ENCODE results near the gene CYP20A1.
A peak's percentile ranks its signal among the peaks of the same experiment; 100 is the strongest.
"Not testable (repeated sequence)": the region's sequence is repeated elsewhere in the genome, so short reads cannot be mapped to it uniquely, and the experiment has no call there.

Gene CYP20A1

GRCh38 chr2:203238704-203239526 is at the start of gene CYP20A1:
Gene CYP20A1, plus strand, starts transcription at chr2:203239018. Its CDS starts 45 bp downstream, at chr2:203239063.
- H3K27ac ChIP-seq, result peak within 1 kb of the TSS; percentile 91
- TF ChIP-seq ZFX (IDR thresholded peaks at IDR 0.05) (peak; percentile 87), CTCF (conservative IDR thresholded peaks at IDR 0.05) (peak; percentile 32)

GRCh38 chr2:203190547-203190946 is 48.3 kb upstream of the CYP20A1 start:
- H3K27ac ChIP-seq, result not testable (repeated sequence)

- H3K27ac ChIP-seq, result not testable (repeated sequence)
These were observed 47.8 kb upstream of the CYP20A1 start for GRCh38 chr2:203191026-203191425.

- TF ChIP-seq ZFX (IDR thresholded peaks at IDR 0.05) (no peak), CTCF (conservative IDR thresholded peaks at IDR 0.05) (no peak)
- H3K27ac ChIP-seq, result no peak overlapping the region
These were observed 46.9 kb upstream of the CYP20A1 start for GRCh38 chr2:203191961-203192360.

GRCh38 chr2:203195331-203196036 is 43.3 kb upstream of the CYP20A1 start:
- H3K27ac ChIP-seq, result no peak overlapping the region
- TF ChIP-seq CTCF (conservative IDR thresholded peaks at IDR 0.05), result no peak
- TF ChIP-seq ZFX (IDR thresholded peaks at IDR 0.05), result no peak

GRCh38 chr2:203200866-203201265 is 38.0 kb upstream of the CYP20A1 start:
- TF ChIP-seq CTCF (conservative IDR thresholded peaks at IDR 0.05) (no peak), ZFX (IDR thresholded peaks at IDR 0.05) (no peak)
- H3K27ac ChIP-seq, result no peak overlapping the region

- TF ChIP-seq ZFX (IDR thresholded peaks at IDR 0.05), result no peak
- no peak for TF ChIP-seq CTCF (conservative IDR thresholded peaks at IDR 0.05)
- H3K27ac ChIP-seq, result no peak overlapping the region
These were observed 37.4 kb upstream of the CYP20A1 start for GRCh38 chr2:203201426-203201825.

- TF ChIP-seq ZFX (IDR thresholded peaks at IDR 0.05) (no peak), CTCF (conservative IDR thresholded peaks at IDR 0.05) (no peak)
- no peak overlapping the region for H3K27ac ChIP-seq
These were observed 29.3 kb upstream of the CYP20A1 start for GRCh38 chr2:203209538-203209937.
